HepG2 (cell line): ENCODE data around the gene FAM187B. TPM values are rescaled to one million over a fixed set of nuclear protein-coding genes. Genes with fewer than 3 reads are reported as not detected.

Experiments
- ARNTL ChIP-seq: sonication (generic); formaldehyde crosslinking; IDR thresholded peaks from 2 replicates; pipeline ENCODE4 v1.4.0; 2020; ENCODE audit warnings: mild to moderate bottlenecking, missing genetic modification reagents
- EP300 ChIP-seq, 3 experiments: sonication (generic) in 1 of 3; formaldehyde crosslinking in 1 of 3; IDR thresholded peaks; 2 replicates each; pipeline versions ENCODE4 v1.5.1 to v1.6.1; 2011 to 2020; ENCODE audit warnings: low read depth in 2 of 3, low read length in 2 of 3, borderline replicate concordance in 1 of 3, improper control_type of control experiment in 1 of 3, mild to moderate bottlenecking in 1 of 3, missing genetic modification reagents in 1 of 3, moderate library complexity in 1 of 3
- HNRNPL ChIP-seq: fragments of 200-400 bp; formaldehyde crosslinking; IDR thresholded peaks from 2 replicates; pipeline ENCODE4 v1.6.1; 2017; ENCODE audit warnings: mild to moderate bottlenecking, low read depth, low read length
- JUNB ChIP-seq: sonication (generic); formaldehyde crosslinking; IDR thresholded peaks from 2 replicates; pipeline ENCODE4 v1.8.0; 2022; ENCODE audit warnings: missing genetic modification reagents, mild to moderate bottlenecking, borderline replicate concordance
- NKX3-1 ChIP-seq: sonication (generic); formaldehyde crosslinking; IDR thresholded peaks from 2 replicates; pipeline ENCODE4 v1.5.0; 2020; ENCODE audit warnings: missing genetic modification reagents
- REL ChIP-seq: sonication (generic); formaldehyde crosslinking; conservative IDR thresholded peaks from 2 replicates; pipeline ENCODE4 v1.8.0; 2022; ENCODE audit warnings: mild to moderate bottlenecking, missing genetic modification reagents, moderate library complexity
- SETDB1 ChIP-seq: sonication (generic); formaldehyde crosslinking; IDR thresholded peaks from 2 replicates; pipeline ENCODE4 v1.5.1; 2020; ENCODE audit warnings: missing genetic modification reagents, mild to moderate bottlenecking, borderline replicate concordance
- SNAPC2 ChIP-seq: sonication (generic); formaldehyde crosslinking; IDR thresholded peaks from 2 replicates; pipeline ENCODE4 v1.8.1; 2022; ENCODE audit warnings: mild to moderate bottlenecking, missing genetic modification reagents
- YEATS4 ChIP-seq: sonication (generic); formaldehyde crosslinking; IDR thresholded peaks from 2 replicates; pipeline ENCODE4 v1.4.0; 2020; ENCODE audit warnings: missing genetic modification reagents, borderline replicate concordance
- ZKSCAN1 ChIP-seq: fragments of 150-350 bp; IDR thresholded peaks from 2 replicates; pipeline ENCODE4 v1.6.1; 2014; ENCODE audit warnings: low read length
- ZNF180 ChIP-seq: sonication (generic); formaldehyde crosslinking; IDR thresholded peaks from 2 replicates; pipeline ENCODE4 v1.4.0; 2020; ENCODE audit warnings: low read depth, missing genetic modification reagents, borderline replicate concordance
- ZNF496 ChIP-seq: sonication (generic); formaldehyde crosslinking; IDR thresholded peaks from 2 replicates; pipeline ENCODE4 v1.8.1; 2023; ENCODE audit warnings: mild to moderate bottlenecking, moderate library complexity, missing genetic modification reagents; ENCODE audit not compliant: insufficient replicate concordance
- ZNF674 ChIP-seq: sonication (generic); formaldehyde crosslinking; IDR thresholded peaks from 2 replicates; pipeline ENCODE4 v1.5.0; 2020; ENCODE audit warnings: low read depth, mild to moderate bottlenecking, missing genetic modification reagents
- polyA plus RNA-seq, 8 experiments: library from polyadenylated mRNA; depleted of rRNA in 3 of 8; stranded (reverse) in 7 of 8; unstranded in 1 of 8; fragments of >200 nt; fragmentation: Illumina TruSeq in 4 of 8; extraction: Trizol in 4 of 8; gene quantifications; 2 replicates each; pipeline versions ENCODE4 v1.2.1 to v1.2.3, GENCODE V29; 2011 to 2016; ENCODE audit warnings: low read depth in 4 of 8, missing spikeins in 1 of 8, mixed read lengths in 1 of 8; ENCODE audit not compliant: insufficient read depth in 1 of 8
- total RNA-seq, 5 experiments: library from RNA; depleted of rRNA; stranded (reverse); fragments of >200 nt; fragmentation: Illumina TruSeq; extraction: Trizol; gene quantifications; 2 replicates each; pipeline ENCODE4 v1.2.3, GENCODE V29; 2016; ENCODE audit warnings: low read depth in 1 of 5
- TF ChIP-seq, protein P1 (sequence below): sonication (generic); formaldehyde crosslinking; conservative IDR thresholded peaks from 2 replicates; pipeline ENCODE4 v1.4.0; 2020; ENCODE audit warnings: missing genetic modification reagents
- TF ChIP-seq, protein P2 (sequence below): sonication (generic); formaldehyde crosslinking; IDR thresholded peaks from 2 replicates; pipeline ENCODE4 v1.5.0; 2020; ENCODE audit warnings: mild to moderate bottlenecking, missing genetic modification reagents
- TF ChIP-seq, protein P3 (sequence below): IDR thresholded peaks from 2 replicates; pipeline ENCODE4 v1.6.1; 2016
- TF ChIP-seq, protein P4 (sequence below): sonication (generic); formaldehyde crosslinking; IDR thresholded peaks from 2 replicates; pipeline ENCODE4 v1.5.0; 2020; ENCODE audit warnings: missing genetic modification reagents, mild to moderate bottlenecking, borderline replicate concordance
- TF ChIP-seq, protein P5 (sequence below): sonication (generic); formaldehyde crosslinking; IDR thresholded peaks from 2 replicates; pipeline ENCODE4 v1.5.0; 2020; ENCODE audit warnings: missing genetic modification reagents
- TF ChIP-seq, protein P6 (sequence below): sonication (generic); formaldehyde crosslinking; IDR thresholded peaks from 2 replicates; pipeline ENCODE4 v1.5.0; 2020; ENCODE audit warnings: mild to moderate bottlenecking, missing genetic modification reagents, borderline replicate concordance

The FAM187B gene
- total and polyA plus RNA-seq, 2 of the 13 experiments (the other 11 are each of a cell fraction or from before 2014, with no cell fraction given): not detected

DNA sequence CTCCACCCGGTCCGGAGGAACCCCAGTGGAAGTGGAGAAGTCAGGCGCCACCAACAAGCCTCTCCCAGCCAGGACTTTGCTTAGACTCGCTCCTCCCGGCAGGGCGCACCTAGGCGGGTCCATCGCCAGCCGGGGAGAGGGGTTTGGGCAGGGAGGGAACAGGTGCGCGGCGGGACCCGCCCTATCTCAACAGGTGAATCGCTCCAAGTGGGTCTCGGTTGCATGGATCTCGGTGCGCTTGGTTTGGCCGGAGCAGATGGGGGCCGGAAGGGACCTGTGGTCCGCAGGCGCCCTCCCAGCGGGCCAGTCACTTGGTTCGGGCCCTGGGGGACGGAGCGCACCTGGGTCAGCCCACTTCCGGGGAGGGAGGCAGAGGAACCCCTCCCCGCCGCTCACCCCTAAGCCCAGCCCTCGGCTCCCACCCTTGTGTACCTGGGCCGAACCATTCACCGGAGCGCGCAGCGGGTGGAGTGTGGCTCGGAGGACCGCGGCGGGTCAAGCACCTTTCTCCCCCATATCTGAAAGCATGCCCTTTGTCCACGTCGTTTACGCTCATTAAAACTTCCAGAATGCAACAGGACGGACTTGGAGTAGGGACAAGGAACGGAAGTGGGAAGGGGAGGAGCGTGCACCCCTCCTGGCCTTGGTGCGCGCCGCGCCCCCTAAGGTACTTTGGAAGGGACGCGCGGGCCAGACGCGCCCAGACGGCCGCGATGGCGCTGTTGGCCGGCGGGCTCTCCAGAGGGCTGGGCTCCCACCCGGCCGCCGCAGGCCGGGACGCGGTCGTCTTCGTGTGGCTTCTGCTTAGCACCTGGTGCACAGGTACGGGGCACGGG is 20.0 kb upstream of the FAM187B start, which contains the start of gene LSR (continued):
- TF ChIP-seq, protein P1, sequence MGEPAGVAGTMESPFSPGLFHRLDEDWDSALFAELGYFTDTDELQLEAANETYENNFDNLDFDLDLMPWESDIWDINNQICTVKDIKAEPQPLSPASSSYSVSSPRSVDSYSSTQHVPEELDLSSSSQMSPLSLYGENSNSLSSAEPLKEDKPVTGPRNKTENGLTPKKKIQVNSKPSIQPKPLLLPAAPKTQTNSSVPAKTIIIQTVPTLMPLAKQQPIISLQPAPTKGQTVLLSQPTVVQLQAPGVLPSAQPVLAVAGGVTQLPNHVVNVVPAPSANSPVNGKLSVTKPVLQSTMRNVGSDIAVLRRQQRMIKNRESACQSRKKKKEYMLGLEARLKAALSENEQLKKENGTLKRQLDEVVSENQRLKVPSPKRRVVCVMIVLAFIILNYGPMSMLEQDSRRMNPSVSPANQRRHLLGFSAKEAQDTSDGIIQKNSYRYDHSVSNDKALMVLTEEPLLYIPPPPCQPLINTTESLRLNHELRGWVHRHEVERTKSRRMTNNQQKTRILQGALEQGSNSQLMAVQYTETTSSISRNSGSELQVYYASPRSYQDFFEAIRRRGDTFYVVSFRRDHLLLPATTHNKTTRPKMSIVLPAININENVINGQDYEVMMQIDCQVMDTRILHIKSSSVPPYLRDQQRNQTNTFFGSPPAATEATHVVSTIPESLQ: 0 out of 2 replicates have a peak, but pooled peaks have one; percentile 67
- TF ChIP-seq, protein P2, sequence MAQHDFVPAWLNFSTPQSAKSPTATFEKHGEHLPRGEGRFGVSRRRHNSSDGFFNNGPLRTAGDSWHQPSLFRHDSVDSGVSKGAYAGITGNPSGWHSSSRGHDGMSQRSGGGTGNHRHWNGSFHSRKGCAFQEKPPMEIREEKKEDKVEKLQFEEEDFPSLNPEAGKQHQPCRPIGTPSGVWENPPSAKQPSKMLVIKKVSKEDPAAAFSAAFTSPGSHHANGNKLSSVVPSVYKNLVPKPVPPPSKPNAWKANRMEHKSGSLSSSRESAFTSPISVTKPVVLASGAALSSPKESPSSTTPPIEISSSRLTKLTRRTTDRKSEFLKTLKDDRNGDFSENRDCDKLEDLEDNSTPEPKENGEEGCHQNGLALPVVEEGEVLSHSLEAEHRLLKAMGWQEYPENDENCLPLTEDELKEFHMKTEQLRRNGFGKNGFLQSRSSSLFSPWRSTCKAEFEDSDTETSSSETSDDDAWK (CRISPR knock-in tag): no peak
- TF ChIP-seq, protein P3, sequence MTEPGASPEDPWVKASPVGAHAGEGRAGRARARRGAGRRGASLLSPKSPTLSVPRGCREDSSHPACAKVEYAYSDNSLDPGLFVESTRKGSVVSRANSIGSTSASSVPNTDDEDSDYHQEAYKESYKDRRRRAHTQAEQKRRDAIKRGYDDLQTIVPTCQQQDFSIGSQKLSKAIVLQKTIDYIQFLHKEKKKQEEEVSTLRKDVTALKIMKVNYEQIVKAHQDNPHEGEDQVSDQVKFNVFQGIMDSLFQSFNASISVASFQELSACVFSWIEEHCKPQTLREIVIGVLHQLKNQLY (CRISPR knock-in tag): peak; percentile 68
- TF ChIP-seq ZKSCAN1 (no peak), SNAPC2 (peak; percentile 70; the same call in 1 of the 2 replicates), ARNTL (peak; percentile 49; the same call in 1 of the 2 replicates), NKX3-1 (no peak; the same call in 1 of the 2 replicates), ZNF180 (no peak), JUNB (CRISPR knock-in tag) (no peak), SETDB1 (CRISPR knock-in tag) (no peak), REL (CRISPR knock-in tag) (peak; percentile 96), HNRNPL (no peak), ZNF674 (peak; percentile 98), YEATS4 (CRISPR knock-in tag) (peak; percentile 63; the same call in 1 of the 2 replicates), ZNF496 (CRISPR knock-in tag) (no peak), EP300 (IDR thresholded peaks at IDR 0.05; ENCODE audit: low read depth in 2 of 2, low read length in 2 of 2) (no peak), EP300 (CRISPR knock-in tag; IDR thresholded peaks at IDR 0.05; ENCODE audit: borderline replicate concordance) (0 out of 2 replicates have a peak, but pooled peaks have one; percentile 35)
- TF ChIP-seq, protein P4, sequence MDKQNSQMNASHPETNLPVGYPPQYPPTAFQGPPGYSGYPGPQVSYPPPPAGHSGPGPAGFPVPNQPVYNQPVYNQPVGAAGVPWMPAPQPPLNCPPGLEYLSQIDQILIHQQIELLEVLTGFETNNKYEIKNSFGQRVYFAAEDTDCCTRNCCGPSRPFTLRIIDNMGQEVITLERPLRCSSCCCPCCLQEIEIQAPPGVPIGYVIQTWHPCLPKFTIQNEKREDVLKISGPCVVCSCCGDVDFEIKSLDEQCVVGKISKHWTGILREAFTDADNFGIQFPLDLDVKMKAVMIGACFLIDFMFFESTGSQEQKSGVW (CRISPR knock-in tag): 0 out of 2 replicates have a peak, but pooled peaks have one; percentile 48
- TF ChIP-seq, protein P5, sequence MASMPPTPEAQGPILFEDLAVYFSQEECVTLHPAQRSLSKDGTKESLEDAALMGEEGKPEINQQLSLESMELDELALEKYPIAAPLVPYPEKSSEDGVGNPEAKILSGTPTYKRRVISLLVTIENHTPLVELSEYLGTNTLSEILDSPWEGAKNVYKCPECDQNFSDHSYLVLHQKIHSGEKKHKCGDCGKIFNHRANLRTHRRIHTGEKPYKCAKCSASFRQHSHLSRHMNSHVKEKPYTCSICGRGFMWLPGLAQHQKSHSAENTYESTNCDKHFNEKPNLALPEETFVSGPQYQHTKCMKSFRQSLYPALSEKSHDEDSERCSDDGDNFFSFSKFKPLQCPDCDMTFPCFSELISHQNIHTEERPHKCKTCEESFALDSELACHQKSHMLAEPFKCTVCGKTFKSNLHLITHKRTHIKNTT (CRISPR knock-in tag): no peak
- TF ChIP-seq, protein P6, sequence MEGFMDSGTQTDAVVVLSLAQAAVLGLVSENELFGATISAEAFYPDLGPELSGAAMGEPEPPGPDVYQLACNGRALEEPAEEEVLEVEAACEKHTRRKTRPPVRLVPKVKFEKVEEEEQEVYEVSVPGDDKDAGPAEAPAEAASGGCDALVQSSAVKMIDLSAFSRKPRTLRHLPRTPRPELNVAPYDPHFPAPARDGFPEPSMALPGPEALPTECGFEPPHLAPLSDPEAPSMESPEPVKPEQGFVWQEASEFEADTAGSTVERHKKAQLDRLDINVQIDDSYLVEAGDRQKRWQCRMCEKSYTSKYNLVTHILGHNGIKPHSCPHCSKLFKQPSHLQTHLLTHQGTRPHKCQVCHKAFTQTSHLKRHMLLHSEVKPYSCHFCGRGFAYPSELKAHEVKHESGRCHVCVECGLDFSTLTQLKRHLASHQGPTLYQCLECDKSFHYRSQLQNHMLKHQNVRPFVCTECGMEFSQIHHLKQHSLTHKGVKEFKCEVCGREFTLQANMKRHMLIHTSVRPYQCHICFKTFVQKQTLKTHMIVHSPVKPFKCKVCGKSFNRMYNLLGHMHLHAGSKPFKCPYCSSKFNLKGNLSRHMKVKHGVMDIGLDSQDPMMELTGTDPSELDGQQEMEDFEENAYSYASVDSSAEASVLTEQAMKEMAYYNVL (CRISPR knock-in tag): peak; percentile 91
